Smooth muscle cell (in vitro differentiated cells): ENCODE measurements around the gene OR6S1. TPM values are rescaled to one million over a fixed set of nuclear protein-coding genes. Genes with fewer than 3 reads are reported as not detected.
"Not testable (repeated sequence)": the region's sequence is repeated elsewhere in the genome, so short reads cannot be mapped to it uniquely, and the experiment has no call there.

ENCODE experiments used
- DNase-seq: peaks from one replicate; lab custom pipeline; 2025; ENCODE audit not compliant: unreplicated experiment; lab: John Stamatoyannopoulos, UW
- H2AFZ ChIP-seq: fragments of 200-600 bp; sonication (generic); 2 replicates; pipeline ENCODE4 v1.6.0; 2016; ENCODE audit warnings: antibody characterized with exemption, low read depth, mild to moderate bottlenecking
- H3F3A ChIP-seq: fragments of 200-600 bp; sonication (generic); 2 replicates; pipeline ENCODE4 v1.6.0; 2017; ENCODE audit warnings: antibody characterized with exemption, low read depth
- H3K27ac ChIP-seq: fragments of 200-600 bp; sonication (generic); 2 replicates; pipeline ENCODE4 v1.5.1; 2016; ENCODE audit warnings: low read depth, mild to moderate bottlenecking
- H3K27me3 ChIP-seq: fragments of 200-600 bp; sonication (generic); 2 replicates; pipeline ENCODE4 v1.6.1; 2016; ENCODE audit warnings: low read depth, mild to moderate bottlenecking
- H3K36me3 ChIP-seq: fragments of 200-600 bp; sonication (generic); 2 replicates; pipeline ENCODE4 v1.5.1; 2016; ENCODE audit warnings: low read depth
- H3K4me1 ChIP-seq: fragments of 200-600 bp; sonication (generic); 2 replicates; pipeline ENCODE4 v1.5.1; 2016; ENCODE audit warnings: low read depth
- H3K4me2 ChIP-seq: fragments of 200-600 bp; sonication (generic); 2 replicates; pipeline ENCODE4 v1.6.0; 2016; ENCODE audit warnings: mild to moderate bottlenecking
- H3K4me3 ChIP-seq: fragments of 200-600 bp; sonication (generic); 2 replicates; pipeline ENCODE4 v1.5.1; 2016; ENCODE audit warnings: mild to moderate bottlenecking
- H3K79me2 ChIP-seq: fragments of 200-600 bp; sonication (generic); 2 replicates; pipeline ENCODE4 v1.6.0; 2016; ENCODE audit warnings: low read depth, mild to moderate bottlenecking
- H3K9ac ChIP-seq: fragments of 200-600 bp; sonication (generic); 2 replicates; pipeline ENCODE4 v1.6.0; 2016; ENCODE audit warnings: low read depth
- H3K9me3 ChIP-seq: fragments of 200-600 bp; sonication (generic); replicated peaks from 2 replicates; pipeline ENCODE4 v1.5.1; 2016; ENCODE audit warnings: low read depth
- H4K20me1 ChIP-seq: fragments of 200-600 bp; sonication (generic); 2 replicates; pipeline ENCODE4 v1.6.0; 2016; ENCODE audit warnings: low read depth
- CTCF ChIP-seq: fragments of 200-600 bp; sonication (generic); IDR thresholded peaks from 2 replicates; pipeline ENCODE4 v1.5.1; 2017; ENCODE audit warnings: borderline replicate concordance, mild to moderate bottlenecking, antibody characterized with exemption; ENCODE audit not compliant: insufficient read depth, poor library complexity, severe bottlenecking
- WGBS: methylation state at CpG from one replicate; pipeline ENCODE4 v1.1.7; 2016; ENCODE audit warnings: low lambda C conversion rate; 5-methylcytosine and 5-hydroxymethylcytosine counted together
- polyA plus RNA-seq: library from polyadenylated mRNA; unstranded; fragments of >200 nt; fragmentation: Nextera tagmentation; extraction: Ambion mirVana; gene quantifications from 2 replicates; pipeline ENCODE4 v1.2.1, GENCODE V29; 2016
- total RNA-seq: library from RNA; depleted of rRNA; stranded (reverse); fragments of >200 nt; gene quantifications from 2 replicates; pipeline ENCODE4 v1.2.3, GENCODE V29; 2014

The OR6S1 gene
- total and polyA plus RNA-seq, 2 experiments from 2014 or later: not detected

- Histone ChIP-seq H3K4me3 (no peak overlapping the region), H4K20me1 (no peaks in the 10 kb centered on the region), H3K4me1 (no peaks in the 10 kb centered on the region), H2AFZ (no peak overlapping the region), H3K9me3 (no peaks in the 10 kb centered on the region), H3K27me3 (no peaks in the 10 kb centered on the region), H3K36me3 (no peaks in the 10 kb centered on the region), H3K4me2 (no peak overlapping the region), H3K27ac (no peak overlapping the region), H3F3A (no peaks in the 10 kb centered on the region), H3K79me2 (no peaks in the 10 kb centered on the region), H3K9ac (no peak overlapping the region)
- no peak for TF ChIP-seq CTCF
- 94% methylated on average over 1 of the region's 1 CpG for WGBS
- no peak for DNase-seq
These were observed 4.0 kb upstream of the OR6S1 start for GRCh38 chr14:20645481-20645880.

GRCh38 chr14:20644520-20644919, 3.0 kb upstream of the OR6S1 start:
- no peak for TF ChIP-seq CTCF
- Histone ChIP-seq H3K27ac (no peak overlapping the region), H3K4me1 (no peaks in the 10 kb centered on the region), H3K27me3 (no peaks in the 10 kb centered on the region), H3K79me2 (no peaks in the 10 kb centered on the region), H3F3A (no peaks in the 10 kb centered on the region), H2AFZ (no peak overlapping the region), H3K4me3 (no peak overlapping the region), H3K9me3 (no peaks in the 10 kb centered on the region), H3K4me2 (no peak overlapping the region), H3K36me3 (no peaks in the 10 kb centered on the region), H3K9ac (no peak overlapping the region), H4K20me1 (no peaks in the 10 kb centered on the region)
- no peak for DNase-seq
- 43% methylated on average over 2 of the region's 2 CpGs for WGBS

DNA sequence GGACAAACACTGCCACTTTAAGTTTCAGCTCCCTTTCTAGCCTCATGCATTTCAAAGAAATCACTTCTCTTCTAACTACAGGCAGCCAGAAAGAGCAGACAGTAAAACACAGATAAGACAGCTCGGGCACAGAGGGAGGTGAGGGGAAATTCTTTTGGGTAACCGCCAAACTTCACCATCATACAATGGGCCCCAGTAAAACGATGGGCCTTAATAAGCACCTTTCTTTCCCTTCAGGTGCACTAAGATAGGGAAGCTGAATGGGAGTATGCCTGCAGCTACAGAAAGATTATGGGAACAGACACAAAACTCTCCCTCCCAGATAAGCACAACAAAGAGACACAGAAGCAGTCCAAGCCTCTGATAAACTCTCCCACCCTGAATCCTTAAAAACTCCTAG, 1.3 kb upstream of the OR6S1 start:
- not testable (repeated sequence) for H3K9me3 ChIP-seq, H3K4me3 ChIP-seq, H2AFZ ChIP-seq, H3K79me2 ChIP-seq, H3K4me1 ChIP-seq, H3K36me3 ChIP-seq, H3K27ac ChIP-seq, H3K27me3 ChIP-seq, DNase-seq, H3K9ac ChIP-seq, H4K20me1 ChIP-seq, H3F3A ChIP-seq, H3K4me2 ChIP-seq
- 14% methylated on average over 3 of the region's 3 CpGs for WGBS

- no peaks in the 10 kb centered on the region for H3K4me1 ChIP-seq
- H3K27ac ChIP-seq: no peak overlapping the region
- no peak overlapping the region for H3K9ac ChIP-seq
- no peaks in the 10 kb centered on the region for H3K79me2 ChIP-seq
- no peak overlapping the region for H2AFZ ChIP-seq
- no peak for DNase-seq
- H3K9me3 ChIP-seq: no peaks in the 10 kb centered on the region
- H3K4me2 ChIP-seq: no peak overlapping the region
- WGBS: 89% methylated on average over 7 of the region's 7 CpGs
- no peaks in the 10 kb centered on the region for H4K20me1 ChIP-seq
- no peak overlapping the region for H3K4me3 ChIP-seq
- H3F3A ChIP-seq: no peaks in the 10 kb centered on the region
- no peaks in the 10 kb centered on the region for H3K36me3 ChIP-seq
- no peak for TF ChIP-seq CTCF
- H3K27me3 ChIP-seq: no peaks in the 10 kb centered on the region
These were observed 691 bp upstream of the OR6S1 start for GRCh38 chr14:20642182-20642581.
